SK-MEL-5 (cell line): ENCODE results near the gene STK39. TPM values are rescaled to one million over a fixed set of nuclear protein-coding genes. Genes with fewer than 3 reads are reported as not detected.
"Not testable (repeated sequence)": the region's sequence is repeated elsewhere in the genome, so short reads cannot be mapped to it uniquely, and the experiment has no call there.

Experiments
- DNase-seq: peaks from one replicate; pipeline ENCODE4 v3.0.0-alpha.2; 2016; ENCODE audit warnings: low read depth, low spot score
- in situ Hi-C: cut with HindIII; loops from 2 replicates; pipeline ENCODE4 v1.10.0; 2016; ENCODE audit warnings: low sequenced_read_pairs, high pct_unique_total_duplicates, low pct_unique_long_range_greater_than_20kb
- total RNA-seq: library from RNA; depleted of rRNA; stranded (reverse); fragments of >200 nt; shearing (Covaris generic); gene quantifications from 2 replicates; pipeline ENCODE4 v1.2.3, GENCODE V29; 2014

STK39 gene
- total RNA-seq, 1 experiment from 2014 or later, result 8.5 TPM

DNA sequence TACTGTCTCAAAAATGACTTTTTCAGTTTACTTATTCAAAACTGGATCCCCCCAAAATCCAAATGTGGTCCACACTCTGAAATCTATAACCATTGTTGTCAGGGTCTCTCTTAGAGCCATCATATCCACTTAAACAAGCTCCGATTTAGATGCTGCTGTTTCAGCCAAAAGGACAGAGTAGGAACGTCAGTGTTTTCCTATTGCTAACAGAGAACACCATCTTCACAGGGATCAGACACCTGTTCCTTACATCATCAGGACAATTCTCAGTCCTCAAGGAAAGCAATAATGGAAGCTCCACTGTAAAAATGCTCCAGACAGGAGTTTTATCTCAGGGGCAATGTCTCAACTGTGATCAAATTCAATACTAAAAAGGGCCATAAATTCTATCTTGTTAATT is 155.4 kb downstream of the STK39 start:
- in situ Hi-C loops, result no loop called here
- no peak for DNase-seq

GRCh38 chr2:168090366-168091135 is 156.8 kb downstream of the STK39 start:
- DNase-seq, result no peak
- in situ Hi-C loops, result no loop called here

DNA sequence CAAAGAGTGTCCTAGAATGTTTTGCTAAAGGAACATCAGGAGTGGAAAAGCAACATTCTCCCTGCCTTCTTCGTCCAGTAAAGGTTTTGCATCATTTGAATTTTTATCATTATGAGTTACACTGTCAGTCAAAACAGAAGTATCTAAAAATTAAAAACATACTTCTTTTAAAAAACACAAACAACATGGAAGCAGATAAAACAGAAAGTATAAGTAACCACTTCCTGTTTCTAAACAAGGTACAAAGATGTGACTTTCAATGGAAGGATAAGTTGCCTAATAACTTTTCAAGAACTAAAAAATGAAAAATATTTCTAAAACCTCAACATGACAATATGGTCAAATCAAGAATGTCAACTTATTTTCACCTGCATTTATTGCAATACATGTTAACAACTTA is 158.2 kb downstream of the STK39 start:
- in situ Hi-C loops, result no loop called here
- DNase-seq, result no peak

DNA sequence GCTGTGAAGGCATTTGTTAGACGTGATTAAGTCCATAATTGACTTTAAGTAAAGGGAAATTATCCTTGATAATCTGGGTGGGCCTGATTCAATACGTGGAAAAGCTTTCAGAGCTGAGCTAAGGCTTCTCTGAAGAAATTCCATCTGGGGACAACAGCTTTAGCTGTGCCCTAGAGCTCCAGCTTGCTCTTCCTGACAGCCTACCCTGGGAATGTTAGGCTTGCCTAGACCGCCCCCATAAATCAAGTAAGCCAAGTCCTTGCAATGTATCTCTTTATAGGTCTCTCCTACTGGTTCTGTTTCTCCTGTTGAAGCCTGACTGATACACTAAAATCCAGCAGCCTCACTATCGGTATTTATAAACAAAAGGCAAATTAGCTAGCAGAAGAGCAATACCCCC is 160.0 kb downstream of the STK39 start:
- in situ Hi-C loops, result no loop called here
- DNase-seq, result no peak

DNA sequence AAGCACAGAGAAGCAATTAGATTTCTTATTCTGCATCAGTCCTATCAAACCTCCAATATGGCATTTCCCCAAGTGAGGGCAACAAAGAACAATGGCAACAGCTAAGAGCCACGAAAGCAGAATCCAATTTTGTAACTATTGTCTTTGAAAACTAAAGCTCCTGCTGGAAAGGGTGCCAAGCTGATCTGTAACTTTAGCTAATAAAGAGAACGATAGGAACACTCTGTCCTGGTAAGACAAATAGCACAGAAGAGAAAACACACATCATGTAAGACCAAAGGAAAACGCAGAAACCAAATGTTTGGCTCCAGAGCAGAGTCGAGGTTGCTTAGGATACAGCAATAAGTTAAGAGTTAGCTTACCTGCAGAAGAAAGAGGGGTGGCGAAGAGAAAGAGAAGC is 160.5 kb downstream of the STK39 start:
- in situ Hi-C loops, result no loop called here
- DNase-seq, result no peak

- DNase-seq, result no peak
- in situ Hi-C loops, result no loop called here
Measured at GRCh38 chr2:168085801-168086361, 161.5 kb downstream of the STK39 start.

GRCh38 chr2:168084288-168084687 is 163.1 kb downstream of the STK39 start:
- no peak for DNase-seq
- in situ Hi-C loops, result no loop called here

DNA sequence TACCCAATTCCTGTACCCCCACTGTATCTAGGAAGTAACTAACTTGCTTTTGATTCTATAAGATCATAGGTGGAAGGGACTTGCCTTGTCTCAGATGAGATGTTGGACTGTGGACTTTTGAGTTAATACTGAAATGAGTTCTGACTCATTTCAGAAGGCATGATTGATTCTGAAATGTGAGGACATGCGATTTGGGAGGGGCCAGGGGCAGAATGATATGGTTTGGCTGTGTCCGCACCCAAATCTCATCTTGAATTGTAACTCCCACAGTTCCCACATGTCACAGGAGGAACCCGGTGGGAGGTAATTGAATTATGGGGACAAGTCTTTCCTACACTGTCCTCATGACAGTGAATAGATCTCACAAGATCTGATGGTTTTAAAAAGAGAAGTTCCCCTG is 165.9 kb downstream of the STK39 start:
- DNase-seq, in situ Hi-C loops: not testable (repeated sequence)

DNA sequence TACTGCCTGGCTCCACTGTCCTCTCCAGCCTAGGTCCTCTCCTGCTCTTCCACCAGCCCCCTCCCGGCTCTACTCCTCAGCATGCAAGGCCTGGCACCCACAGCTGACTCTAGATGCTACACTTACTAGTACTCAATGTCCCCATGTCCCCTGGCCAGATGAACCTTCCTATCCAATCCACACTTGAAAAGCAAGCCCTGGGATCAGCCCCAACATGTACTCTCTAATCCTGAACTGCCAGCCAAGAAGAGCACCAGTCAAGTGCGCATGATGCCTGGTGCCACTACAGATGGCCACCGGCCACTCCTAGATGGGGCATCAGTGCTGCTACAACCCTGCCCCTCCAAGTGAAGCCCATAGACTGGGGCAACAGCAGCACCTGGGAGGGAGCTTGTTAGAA is 168.2 kb downstream of the STK39 start:
- in situ Hi-C loops, result no loop called here
- DNase-seq, result no peak

DNA sequence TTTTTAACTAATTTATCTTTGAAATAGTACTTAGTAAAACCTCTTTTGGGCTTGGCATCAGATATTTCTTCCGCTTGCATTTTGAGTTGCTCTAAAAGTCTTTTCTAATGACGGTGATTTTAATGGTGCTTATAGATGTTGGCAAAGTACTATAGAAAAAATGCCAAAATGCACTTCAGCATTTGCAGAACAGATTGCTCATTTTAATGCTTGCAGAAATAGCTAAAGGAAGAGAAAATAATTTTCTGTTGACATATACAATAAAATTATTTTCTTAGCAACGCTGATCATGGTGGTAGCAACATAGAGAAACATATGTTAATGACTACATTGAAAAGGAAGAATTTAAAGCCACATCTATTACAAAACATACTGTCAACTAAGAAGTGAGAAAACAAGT is 170.7 kb downstream of the STK39 start:
- no peak for DNase-seq
- in situ Hi-C loops, result no loop called here

DNA sequence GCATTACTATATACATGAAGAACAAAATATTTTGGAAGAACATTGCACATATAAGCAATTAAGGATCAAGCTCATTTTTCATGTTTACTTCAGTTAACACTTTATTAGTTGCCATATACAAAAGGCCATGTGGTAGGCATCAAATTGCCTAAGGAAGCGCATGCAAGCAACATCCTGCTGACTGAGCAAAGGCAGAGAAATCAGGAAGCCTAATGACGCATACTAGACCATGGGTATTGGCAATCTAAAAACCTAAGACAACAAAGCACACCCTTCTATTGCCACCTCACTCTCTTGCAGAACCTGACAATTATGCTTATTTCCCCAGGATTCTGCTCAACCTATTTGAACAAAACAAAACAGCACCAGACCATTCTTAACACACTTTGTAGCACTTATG is 171.9 kb downstream of the STK39 start:
- in situ Hi-C loops, result no loop called here
- DNase-seq, result no peak

DNA sequence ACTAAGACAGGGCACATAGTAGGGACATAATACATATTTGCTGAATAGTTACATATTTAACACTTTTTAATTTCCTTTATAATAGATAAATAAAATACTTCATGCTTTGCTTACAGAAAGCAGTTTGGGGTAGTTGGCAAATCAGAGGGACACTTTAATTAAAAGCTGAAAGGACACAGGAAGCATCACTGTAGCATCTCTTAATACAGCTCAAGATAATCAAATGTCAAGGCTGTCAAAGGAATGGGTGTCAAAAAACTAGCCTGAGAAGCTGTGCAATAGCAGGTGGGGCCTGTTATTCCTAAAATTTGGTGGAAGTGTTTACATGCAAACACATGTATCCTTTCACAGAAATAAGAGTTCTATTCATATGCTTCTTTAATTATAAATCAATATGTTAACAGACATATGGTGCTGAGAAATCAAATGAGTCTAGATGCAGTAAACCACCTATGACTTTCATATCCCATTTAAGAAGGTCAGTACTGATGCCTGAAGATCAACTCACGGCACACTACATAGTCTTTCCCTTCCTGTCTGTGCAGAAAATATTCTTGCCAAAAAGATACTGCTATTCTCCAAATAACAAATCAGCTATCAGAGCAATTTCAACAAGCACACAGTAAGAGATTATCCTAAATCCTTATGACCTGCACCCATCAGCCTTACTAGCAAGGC is 174.6 kb downstream of the STK39 start:
- DNase-seq, result no peak
- in situ Hi-C loops, result no loop called here

DNA sequence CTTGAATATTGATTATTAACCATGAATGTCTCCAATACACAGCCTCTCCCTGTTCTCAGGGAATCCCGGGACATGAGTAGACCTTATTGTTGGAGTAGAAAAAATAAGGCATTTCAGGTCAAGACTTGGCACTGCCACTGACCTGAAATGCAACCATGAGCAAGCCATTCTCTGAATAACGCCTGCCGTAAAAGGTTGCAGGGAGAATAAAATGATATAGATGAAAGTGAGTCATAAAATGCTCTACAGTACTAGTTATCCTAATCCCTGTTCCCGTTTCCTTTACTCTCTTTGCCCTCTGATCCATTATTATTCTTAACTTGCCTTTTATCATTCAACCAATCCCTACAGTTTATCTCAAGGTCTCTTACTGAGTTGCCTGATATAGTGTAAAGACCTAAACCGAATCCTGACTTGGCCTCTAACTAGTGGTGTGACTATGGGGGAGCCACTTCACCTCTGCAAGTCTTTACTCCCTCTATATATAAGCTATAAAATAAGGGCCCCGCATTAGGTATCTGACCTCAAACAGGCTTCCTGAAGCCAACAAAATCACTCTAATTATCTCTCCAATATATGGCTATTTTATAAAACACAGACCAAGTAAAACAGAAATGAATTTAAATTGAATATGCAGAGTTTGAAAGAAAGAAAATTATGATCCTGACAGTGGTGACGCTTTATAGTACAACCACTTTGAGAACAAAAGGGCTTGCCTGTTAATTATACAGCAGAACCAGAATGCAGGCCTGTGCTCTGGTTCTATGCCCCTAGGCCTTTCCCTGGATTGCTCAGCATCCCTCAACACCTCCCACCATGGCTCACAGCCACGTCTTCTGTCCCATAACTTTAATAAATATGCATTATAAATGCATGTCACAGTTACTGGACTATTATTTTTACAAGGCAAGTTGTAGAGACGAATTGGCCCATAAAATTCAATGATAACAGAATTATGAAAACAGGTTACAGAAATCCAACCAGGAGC is 183.1 kb downstream of the STK39 start:
- in situ Hi-C loops, result no loop called here
- no peak for DNase-seq

DNA sequence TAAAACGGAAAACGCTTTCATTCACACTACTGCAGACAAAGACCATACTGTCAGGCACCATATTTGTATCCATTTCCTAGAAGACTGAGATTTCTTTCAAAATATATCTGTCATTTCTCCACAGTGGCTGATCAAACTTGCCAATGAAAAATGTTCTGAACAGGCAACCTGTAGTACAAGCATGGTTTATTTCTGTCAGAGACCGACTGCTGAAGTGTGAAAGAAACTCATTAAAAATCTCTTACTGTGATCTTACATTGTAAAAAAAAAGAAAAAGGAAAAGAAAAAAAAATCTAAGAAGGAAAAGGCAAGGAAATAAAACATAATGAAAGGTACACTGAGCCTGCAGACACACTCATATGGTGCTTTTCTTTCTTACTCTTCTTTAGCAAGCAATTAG is 184.5 kb downstream of the STK39 start:
- in situ Hi-C loops, result no loop called here
- DNase-seq, result no peak

DNA sequence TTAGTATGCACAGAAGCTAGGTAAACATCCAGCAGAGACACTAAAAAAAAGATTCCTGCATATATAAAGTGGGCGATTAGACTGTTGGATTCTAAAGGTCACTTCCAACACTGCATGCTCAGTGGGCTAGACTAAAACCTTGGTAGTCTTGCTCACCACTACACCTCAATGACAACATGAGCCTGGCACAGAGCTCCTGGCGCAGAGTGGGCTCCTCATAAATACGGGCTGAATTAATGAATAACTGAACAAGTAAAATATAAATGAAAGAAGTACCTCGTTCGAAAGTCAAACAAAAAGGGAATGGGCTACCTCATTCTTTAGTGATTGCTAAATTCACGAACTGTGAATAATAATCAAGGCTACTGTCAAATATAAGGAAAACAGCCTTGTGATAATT is 185.3 kb downstream of the STK39 start:
- no peak for DNase-seq
- in situ Hi-C loops, result no loop called here

GRCh38 chr2:168060986-168061750 is 186.2 kb downstream of the STK39 start:
- in situ Hi-C loops, result no loop called here
- peak; percentile 82 for DNase-seq

GRCh38 chr2:168059758-168060157 is 187.6 kb downstream of the STK39 start:
- in situ Hi-C loops, result no loop called here

More at GRCh38 chr2:168059758-168060157, 187.6 kb downstream of the STK39 start:
- no peak for DNase-seq
